GM03348 (cell line): ENCODE results near the gene ACTR8.

Source experiments
- DNase-seq: peaks from one replicate; pipeline ENCODE4 v3.0.0; 2012; ENCODE audit warnings: low spot score

The ACTR8 gene

DNA sequence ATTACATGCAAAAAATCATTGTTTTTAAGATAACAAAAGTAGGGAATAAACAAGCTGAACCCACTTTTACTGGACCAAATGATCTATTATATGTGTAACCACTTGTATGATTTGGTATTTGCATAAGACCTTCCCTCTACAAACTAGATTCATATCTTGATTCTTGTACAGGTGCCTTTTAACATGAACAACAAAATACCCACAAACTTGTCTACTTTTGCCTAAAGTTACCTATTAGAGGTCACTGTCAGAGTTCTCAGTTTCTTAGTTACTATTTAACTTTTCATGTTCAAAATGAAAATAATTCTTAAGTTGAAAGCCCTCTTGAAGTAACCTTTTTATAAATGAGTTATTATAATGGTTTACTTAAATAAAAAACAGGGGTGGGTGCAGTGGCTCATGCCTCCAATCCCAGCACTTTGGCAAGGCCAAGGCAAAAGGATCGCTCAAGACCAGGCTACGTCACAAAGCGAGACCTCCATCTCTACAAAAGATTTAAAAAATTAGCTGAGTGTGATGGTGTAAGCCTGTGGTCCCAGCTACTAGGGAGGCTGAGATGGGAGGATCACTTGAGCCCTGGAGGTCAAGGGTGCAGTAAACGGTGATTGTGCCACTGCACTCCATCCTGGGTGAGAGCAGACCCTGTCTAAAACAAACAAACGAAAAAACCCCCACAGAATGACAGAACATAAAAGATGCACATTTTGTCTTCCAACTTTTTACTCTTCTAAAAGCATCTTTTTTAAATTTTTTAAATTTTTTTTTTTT, 16.0 kb downstream of the ACTR8 start:
- DNase-seq = no peak

GRCh38 chr3:53863145-53863544, 18.8 kb downstream of the ACTR8 start:
- DNase-seq = no peak

- DNase-seq = no peak
Observed at GRCh38 chr3:53862241-53862640, 19.7 kb downstream of the ACTR8 start.

DNA sequence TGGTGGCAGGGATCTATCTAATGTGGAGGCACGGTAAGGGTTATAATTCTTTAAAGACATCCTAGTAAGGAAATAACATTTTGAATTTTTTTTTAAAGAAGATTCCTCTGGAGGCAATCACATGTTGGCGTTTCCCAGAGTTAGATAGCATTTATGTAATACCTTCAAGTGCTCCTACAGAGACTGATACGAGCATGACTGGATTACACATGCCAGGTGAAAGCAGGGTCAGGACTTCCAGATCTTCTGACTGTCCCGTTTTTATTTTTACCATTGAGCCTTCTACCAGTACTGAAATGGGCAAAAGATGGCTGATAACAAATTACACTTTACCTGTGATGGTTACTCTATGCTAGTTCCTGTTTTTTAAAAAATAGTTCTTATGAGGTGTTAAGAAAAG, 21.8 kb downstream of the ACTR8 start:
- DNase-seq = no peak

- no peak for DNase-seq
Observed at GRCh38 chr3:53859178-53859577, 22.8 kb downstream of the ACTR8 start.

- no peak for DNase-seq
Observed at GRCh38 chr3:53858096-53858741, 23.7 kb downstream of the ACTR8 start.

- no peak for DNase-seq
Observed at GRCh38 chr3:53856964-53857363, 25.0 kb downstream of the ACTR8 start.

DNA sequence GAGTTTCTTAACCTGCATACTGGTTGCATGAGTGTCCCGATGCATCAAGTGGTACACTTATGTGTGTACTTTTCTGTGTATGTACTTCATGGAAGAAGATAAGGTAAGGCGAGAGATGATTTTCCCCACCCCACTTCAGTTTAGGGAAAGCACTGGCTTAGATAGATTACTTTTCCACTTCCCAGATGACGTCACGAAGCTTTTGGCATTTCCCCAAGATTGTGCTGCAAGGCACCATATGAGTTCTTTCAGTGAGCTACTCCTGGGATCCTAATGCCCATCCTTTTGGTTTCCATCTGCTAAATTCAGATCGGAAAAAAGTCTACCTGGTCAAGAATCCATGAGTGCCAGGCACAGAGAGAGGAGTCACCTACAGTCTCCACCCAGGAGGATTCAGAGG, 31.1 kb downstream of the ACTR8 start:
- DNase-seq = no peak

- DNase-seq = no peak
Observed at GRCh38 chr3:53849916-53850315, 32.0 kb downstream of the ACTR8 start.

- no peak for DNase-seq
Observed at GRCh38 chr3:53846851-53847155, 35.1 kb downstream of the ACTR8 start.

DNA sequence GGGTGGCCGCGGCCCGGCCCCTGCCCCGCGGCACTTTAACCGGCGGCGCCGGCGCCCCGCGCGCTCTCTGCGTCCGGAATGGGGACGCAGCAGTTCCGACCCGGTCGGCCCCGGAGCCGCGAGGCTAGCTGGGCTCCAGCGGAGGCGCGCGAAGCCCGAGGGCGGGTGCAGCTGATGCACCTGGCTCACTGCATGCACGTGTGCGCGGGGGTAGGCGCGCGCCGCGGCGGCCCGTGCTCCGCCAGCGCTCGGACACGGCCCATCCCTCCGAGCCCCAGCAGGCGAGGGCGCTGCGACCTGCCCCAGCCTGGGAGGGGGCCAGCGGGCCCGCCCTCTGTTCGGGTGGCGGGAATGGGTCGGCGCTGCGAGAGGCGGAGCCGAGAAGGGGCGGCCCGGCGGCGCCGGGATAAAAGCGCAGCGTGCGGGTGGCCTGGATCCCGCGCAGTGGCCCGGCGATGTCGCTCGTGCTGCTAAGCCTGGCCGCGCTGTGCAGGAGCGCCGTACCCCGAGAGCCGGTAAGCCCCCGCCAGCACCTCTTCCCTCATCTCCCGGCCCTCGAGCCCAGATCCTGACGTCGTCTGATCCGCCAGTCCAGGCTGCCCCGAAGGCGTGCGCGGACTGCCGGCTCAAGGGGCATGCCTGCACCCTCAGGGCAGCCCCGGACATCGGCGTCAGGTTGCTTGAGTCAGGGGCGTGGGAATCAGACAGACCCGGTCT, 35.7 kb downstream of the ACTR8 start, which contains the start of the genes CHDH and IL17RB:
Gene CHDH (minus strand): TSS at position 286 of the 717 bp plus-strand sequence. CDS start 22,411 bp downstream, outside the sequence.
Gene IL17RB (plus strand): TSS at position 435 of the 717 bp plus-strand sequence. CDS start 21 bp downstream, at position 456.
- peak; percentile 57 for DNase-seq

GRCh38 chr3:53845881-53846133, 36.1 kb downstream of the ACTR8 start:
- DNase-seq = no peak

DNA sequence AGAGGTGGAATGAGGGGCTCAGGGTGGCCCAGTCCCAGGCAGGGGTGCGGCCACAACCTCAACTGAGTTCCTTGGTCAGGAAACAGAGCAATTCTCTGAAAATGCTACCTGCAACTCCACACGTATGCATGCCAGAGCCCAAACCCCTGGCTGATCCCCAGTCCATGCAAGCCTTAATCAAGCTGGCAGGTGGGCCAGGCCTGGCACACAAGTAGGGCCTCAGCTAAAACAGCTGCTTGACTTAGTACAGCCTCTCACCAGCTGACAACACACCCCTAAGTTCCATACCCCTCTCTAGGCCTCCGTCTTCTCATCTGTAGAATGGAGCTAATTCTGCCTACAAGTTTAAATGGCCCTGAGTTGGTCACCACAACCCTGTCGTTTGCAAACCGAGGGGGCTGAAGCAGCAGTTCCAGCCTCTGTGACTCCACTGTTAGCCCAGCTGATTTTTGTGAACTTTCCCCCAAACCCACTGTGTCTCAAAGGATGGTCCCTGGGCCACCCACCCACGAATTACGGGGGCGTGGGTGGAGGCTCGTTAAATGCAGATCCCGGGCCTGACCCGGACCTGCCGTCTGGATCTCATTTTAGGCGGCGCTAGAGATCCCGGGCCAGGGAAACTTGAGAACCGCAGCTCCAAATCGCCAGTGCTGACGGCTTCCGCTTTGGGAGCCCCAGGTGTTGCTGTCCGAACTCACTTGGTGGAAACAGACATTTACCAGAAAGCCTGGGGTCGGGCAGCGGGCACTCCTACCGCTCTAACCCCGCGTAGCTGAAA, 36.7 kb downstream of the ACTR8 start:
- DNase-seq = peak; percentile 75

- no peak for DNase-seq
Observed at GRCh38 chr3:53844262-53845102, 37.5 kb downstream of the ACTR8 start.

DNA sequence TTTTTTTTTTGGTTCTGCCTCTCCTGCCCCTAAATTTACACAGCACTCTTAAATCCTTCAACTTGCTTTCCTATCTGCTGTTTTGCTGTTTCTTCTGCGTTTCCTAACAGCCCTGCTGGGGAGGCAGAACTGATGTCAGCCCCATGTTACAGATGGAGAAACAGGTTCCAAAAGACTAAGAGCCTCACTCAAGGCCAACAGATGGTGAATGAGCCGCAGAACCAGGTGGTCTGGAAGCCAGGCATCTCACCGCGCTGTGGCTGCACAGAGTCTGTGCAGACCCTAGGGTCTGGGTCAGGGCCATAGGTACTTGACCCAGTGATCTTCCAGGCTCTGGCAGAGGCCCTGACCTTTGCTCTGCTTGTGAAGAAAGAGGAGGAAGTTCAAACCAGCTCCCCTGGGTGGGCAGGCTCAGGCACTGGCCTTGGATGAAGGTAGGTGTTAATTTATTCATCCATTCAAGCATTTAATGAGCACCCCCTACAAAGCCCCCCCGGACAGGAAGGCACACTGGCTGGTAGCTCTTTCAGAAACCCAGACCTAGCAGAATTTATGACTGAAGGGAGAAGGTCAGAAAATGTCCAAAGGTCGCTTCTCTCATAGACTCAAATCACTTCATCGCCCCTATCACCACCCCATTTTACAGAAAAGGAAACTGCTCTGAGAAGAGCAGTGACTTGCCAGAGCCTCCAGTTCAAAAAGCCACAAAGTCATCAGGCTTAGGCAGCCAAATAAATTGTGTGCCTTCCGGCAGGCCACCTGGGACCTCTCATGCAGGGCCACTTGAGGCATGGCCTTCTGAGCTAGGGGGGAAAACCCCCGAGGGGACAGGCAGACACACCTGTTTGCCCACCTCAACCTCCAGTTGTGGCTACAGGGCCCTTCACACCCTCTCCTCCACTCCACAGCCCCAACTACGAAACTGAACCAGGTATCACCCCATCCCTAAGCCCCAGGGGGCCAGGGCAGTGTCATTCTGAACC, 38.5 kb downstream of the ACTR8 start:
- DNase-seq = no peak

- DNase-seq = no peak
Observed at GRCh38 chr3:53842436-53843194, 39.3 kb downstream of the ACTR8 start.

DNA sequence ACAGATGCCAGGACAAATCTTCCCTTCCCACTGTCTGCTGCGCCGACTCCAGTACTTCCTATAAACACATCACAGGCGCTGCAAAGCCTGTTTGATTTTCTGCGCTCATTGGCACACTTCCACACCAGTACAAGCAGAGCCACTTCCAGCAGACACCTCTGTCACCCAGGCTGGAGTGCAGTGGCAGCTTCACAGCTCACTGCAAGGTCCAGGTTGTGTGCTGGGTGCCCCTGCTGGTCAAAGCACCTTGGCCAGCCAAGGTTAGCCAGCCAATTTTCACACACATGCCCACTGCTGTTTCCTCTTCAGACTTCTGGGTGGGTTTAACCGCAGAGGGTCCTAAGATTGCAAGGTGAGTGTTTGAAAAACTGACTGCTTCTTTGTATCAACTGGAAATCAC, 40.7 kb downstream of the ACTR8 start:
- DNase-seq = no peak

DNA sequence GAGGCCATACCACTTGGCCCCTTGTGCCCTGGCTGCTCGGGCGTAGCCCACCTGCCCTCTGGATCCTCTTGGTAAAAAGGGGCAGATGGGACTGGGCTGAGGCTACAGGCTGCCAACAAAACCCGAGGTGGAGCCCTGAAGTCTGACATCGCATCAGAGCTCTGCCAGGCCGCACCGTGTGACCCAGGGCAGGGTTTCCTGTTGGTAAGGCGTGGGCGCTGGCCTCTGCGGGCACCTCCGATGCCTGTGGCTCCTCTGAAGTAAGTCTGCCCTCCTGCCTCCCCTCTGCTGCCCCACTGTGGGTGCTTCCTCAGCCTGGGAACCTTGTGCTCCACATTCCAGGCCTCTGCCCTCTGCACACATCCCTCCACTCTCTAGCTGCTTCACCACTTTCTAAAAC, 44.6 kb downstream of the ACTR8 start:
- DNase-seq = no peak

- DNase-seq = no peak
Observed at GRCh38 chr3:53836084-53836872, 45.7 kb downstream of the ACTR8 start.
